ENCODE data around the gene CDK6.

DNA sequence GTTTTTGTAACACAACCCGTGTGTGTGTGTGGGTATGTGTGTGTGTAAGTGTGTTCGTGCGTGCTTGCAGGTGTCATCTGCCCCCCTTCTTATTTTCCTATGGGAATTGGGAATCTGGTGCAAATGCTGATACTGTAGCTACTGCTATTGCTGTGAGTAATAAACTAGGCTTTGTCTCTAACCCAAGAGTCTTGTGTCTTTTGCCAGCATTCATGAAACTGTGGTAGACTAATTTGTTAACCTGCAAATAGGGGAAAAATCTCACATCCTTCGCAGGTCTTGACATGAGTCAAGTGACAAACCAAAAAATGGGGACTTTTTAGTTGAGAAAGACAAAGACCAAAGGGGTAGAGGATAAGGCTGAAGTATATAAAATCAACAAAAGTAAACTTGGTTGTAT is 188.3 kb downstream of the CDK6 start:
- no peak for TF ChIP-seq POLR2A (IDR thresholded peaks at IDR 0.05)
- TF ChIP-seq, protein P1, sequence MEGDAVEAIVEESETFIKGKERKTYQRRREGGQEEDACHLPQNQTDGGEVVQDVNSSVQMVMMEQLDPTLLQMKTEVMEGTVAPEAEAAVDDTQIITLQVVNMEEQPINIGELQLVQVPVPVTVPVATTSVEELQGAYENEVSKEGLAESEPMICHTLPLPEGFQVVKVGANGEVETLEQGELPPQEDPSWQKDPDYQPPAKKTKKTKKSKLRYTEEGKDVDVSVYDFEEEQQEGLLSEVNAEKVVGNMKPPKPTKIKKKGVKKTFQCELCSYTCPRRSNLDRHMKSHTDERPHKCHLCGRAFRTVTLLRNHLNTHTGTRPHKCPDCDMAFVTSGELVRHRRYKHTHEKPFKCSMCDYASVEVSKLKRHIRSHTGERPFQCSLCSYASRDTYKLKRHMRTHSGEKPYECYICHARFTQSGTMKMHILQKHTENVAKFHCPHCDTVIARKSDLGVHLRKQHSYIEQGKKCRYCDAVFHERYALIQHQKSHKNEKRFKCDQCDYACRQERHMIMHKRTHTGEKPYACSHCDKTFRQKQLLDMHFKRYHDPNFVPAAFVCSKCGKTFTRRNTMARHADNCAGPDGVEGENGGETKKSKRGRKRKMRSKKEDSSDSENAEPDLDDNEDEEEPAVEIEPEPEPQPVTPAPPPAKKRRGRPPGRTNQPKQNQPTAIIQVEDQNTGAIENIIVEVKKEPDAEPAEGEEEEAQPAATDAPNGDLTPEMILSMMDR (IDR thresholded peaks at IDR 0.05): no peak
